ENCODE results near the gene ABI3.

ABI3 gene

DNA sequence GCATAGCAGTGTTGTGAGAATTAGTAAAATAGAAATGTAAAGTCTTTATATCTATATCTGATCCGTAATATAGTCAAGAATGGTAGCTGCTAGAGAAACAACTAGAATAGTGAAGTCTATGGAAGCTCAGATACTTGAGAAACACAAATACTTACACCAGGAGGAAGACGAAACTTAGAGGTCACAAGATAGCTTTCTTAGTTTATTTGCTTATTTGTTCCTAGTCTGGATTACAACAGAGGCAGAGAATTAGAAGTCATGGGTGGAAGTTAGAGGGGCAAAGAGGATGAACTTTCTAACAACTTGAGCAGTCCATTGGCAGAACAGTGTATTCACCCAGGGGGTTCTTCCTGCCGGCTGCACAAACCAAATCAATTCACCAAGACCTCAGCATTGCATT is 14.0 kb upstream of the ABI3 start:
- DNase-seq (ENCODE audit: low read depth in 2 of 2, low spot score in 1 of 2): no peak

DNA sequence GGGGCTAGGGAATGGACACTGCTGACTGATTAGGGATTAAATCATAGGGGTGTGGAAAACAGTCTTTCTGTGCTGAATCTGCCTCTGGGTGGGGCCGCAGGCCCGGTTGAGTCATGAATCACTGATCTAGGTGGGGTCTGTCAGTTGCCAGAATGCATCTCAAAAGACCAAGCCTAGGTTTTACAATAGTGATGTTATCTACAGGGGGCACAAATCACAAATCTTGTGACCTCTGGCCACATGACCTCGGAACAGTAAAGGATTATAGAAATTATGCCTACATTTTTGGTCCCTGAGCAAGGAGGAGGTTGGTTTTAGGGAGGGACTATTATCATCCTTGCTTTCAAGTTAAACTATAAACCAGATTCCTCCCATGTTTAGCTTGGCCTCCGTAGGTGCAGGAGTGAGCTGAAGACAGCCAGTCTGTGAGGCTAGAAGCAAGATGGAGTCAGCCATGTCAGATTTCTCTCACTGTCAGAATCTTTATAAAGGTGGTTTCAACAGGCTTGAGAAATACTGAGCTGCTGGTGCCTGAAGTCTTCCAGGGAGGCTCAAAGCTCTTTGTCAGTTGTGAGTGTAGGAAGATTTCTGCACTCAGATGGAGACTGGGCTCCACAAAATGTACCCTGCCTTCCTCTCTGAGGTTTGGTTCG is 13.0 kb upstream of the ABI3 start:
- no peak for DNase-seq (ENCODE audit: low read depth in 2 of 2, low spot score in 1 of 2)

DNA sequence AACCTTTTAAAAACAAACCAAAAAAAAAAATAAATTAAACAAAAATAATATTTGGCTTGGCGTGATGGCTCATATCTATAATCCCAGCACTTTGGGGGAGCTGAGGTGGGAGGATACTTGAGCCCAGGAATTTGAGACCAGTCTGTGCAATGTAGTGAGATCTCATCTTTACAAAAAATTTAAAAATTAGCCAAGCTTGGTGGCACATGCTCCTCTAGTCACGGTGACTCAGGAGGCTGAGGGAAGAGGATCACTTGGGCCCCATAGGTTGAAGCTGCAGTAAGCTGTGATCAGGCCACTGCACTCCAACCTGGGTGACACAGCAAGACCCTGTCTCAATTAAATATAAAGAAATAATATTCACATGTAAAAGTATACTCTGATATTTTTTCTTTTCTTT is 12.3 kb upstream of the ABI3 start:
- DNase-seq (ENCODE audit: low read depth in 2 of 2, low spot score in 1 of 2): no peak

DNA sequence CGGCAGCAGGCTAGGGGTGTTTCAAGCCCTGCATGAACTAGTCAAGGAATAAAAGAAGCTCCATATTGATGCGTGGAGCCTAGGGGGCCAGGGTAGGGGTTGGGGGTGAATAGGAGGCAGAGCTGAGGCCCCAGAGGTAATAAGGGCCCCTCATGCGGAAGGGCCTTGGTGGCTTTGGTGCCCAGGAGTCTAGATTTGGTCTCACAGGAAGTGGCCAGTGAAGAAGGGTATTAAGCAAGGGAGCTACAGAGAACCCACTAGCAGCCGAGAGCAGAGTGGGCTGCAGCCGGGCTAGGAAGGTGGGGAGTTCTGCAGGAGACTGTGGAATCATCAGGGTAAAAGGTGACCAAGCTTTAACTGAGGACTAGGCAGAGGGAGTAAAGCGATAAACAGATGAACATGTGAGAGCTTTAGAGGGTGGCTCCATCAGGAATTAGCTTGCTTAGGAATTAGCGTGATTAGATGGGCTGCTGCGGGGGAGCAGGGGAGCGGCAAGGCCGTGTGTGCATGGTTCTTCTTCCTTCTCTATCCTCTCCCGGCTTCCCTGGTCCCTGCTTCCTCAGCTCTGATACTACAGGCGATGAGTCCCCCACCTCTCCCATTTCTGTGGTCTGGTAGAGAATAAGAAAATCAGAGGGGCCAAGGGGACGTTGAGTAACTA is 10.0 kb upstream of the ABI3 start:
- DNase-seq (ENCODE audit: low read depth in 2 of 2, low spot score in 1 of 2): no peak

DNA sequence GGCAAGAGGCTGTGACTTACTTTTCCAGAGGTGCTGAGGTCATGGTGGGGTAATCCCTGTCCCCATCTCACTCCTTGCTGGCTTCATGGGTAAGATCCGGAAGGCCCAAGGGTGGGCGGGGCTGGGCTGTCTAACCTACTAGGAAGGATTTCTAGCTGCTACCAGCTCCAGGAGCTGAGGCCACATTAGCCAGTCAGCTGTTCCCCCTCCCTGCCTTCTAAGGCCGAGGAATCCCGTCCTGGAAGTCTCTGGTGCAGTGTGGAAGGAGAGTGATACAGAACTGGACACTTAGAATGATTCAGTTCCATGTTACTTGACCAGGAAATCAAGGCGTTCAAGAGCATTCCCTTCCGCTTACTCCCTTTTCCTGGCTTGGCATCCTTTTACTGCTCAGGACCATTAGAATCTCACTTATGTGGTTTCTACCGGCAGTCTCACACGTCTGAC is 9.0 kb upstream of the ABI3 start:
- DNase-seq (ENCODE audit: low read depth in 2 of 2, low spot score in 1 of 2): no peak

DNA sequence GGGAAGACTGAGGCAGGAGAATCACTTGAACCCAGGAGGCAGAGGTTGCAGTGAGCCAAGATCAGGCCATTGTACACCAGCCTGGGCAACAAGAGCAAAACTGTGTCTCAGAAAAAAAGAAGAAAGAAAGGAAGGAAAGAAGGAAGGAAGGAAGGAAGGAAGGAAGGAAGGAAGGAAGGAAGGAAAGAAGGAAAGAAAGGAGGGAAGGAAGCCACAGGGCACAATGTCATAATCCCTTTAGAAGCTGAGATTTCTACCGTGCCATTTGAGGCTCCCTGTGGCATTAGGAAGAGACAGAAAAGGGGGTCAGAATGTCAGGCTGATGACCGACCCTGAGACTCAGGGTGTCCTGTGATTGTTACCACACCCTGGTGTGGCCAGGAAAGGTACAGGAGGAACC is 6.7 kb upstream of the ABI3 start:
- no peak for DNase-seq (ENCODE audit: low read depth in 2 of 2, low spot score in 1 of 2)

DNA sequence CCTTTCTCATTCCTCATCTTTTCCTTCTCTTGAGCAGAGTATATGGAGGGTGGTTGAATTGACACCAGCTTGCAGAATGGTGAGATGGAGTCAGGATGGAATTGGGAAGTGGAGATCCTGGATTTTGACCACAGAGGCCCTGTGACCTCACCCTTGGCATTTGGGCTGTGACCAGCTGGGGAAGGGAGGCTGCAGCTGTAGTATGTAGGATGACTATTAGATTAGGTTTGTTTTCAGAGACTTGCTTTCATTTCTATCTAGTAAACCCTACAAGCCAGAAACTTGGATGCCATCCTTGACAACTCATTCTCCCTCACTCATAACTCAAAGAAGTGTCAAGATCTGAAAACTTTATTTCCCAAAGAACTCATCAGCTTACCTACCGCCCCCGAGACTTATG is 6.0 kb upstream of the ABI3 start:
- DNase-seq (ENCODE audit: low read depth in 2 of 2, low spot score in 1 of 2): no peak

DNA sequence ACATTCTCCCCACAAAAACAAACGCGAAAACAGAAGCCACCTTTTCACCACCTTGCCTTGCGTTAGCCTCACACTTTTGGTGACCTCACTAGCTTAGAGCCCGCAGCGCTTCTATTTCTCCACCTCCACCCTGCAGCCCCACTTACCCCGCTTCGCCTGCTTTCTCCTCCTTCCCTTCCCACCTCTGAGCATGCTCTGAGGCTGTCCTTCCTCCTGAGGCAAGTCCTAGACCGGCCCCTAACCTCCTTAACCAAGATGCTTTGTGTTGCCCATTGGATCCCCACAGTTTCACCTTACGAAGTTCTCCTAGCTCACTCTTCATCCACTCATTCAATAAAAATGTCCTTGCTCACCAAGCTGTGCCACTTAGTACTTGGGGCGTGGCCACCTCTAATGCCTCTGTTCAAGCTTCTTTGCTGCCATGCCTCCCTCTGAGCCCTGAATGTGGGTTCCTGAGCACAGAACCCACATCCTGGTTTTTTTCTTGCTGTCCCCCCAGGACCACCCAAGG is 1.4 kb upstream of the ABI3 start:
- DNase-seq (ENCODE audit: low read depth in 2 of 2, low spot score in 1 of 2): no peak

DNA sequence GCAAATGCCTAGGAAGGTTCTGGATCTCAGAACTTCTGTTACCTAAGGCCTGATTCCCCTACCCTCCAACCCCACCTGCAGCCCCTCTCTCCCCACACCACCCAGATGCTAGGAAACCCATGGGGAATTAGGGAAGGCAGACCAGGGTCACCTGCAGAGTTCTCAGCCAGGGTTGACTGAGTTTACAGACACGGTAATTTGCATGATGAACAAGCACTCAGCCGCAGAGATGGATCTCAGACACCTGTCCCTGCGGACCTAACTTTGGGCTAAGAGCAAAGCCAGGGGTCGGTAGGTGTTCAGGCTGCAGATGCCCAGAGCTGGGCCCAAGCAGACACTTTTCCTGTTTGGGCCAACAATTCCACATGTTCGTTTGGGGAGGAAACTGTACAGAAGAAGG is 2.9 kb downstream of the ABI3 start:
- no peak for DNase-seq (ENCODE audit: low read depth in 2 of 2, low spot score in 1 of 2)

DNA sequence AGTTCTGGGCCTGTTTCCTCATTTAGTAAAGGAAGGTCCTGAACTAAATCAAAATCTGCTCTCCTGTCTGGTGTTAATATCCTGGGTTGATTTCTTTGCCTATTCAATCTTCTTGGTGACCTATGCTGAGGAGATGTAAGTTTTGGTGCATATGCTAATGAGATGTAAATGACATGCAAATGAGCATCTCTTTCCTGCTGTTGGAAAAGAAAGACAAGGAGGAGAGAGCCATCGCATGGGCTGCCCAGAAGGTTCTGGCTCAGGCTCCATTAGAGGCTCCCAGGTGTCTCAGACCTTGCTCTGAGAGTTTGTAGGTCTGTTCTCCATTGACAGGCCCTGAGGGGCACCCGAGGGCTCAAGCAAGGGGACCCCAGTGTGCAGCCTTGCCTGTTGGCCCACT is 3.3 kb downstream of the ABI3 start:
- no peak for DNase-seq (ENCODE audit: low read depth in 2 of 2, low spot score in 1 of 2)

DNA sequence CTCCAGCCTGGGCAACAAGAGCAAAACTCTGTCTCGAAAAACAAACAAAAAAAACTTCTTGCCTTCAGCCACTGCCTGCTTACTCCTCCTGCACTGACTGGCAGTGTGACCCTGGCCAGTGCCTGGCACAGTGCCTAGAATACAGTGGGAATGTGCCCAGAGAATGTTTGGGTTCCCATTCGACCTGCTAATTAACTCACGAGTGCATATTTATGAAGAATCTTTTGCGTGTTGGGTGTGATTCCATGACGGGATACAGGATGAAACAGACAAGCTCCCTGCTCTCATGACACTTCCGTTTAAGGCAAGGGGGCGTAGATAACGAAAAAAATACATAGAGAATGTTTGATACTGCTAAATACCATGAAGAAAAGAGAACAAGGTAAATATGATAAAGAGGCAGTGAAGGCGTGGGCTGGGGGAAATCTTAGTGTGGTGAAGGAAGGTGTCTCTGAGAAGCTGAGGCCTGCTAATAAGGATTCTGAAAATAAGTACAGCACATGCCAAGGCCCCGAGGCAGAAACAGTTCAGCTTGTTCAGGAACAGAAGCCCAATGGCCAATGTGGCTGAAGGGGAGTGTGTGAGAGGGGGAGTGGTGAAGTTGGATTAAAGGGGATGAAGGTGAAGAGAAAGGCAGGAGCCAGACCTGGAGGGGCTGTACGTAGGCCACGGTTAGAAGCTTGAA is 4.3 kb downstream of the ABI3 start:
- DNase-seq (ENCODE audit: low read depth in 2 of 2, low spot score in 1 of 2): no peak

DNA sequence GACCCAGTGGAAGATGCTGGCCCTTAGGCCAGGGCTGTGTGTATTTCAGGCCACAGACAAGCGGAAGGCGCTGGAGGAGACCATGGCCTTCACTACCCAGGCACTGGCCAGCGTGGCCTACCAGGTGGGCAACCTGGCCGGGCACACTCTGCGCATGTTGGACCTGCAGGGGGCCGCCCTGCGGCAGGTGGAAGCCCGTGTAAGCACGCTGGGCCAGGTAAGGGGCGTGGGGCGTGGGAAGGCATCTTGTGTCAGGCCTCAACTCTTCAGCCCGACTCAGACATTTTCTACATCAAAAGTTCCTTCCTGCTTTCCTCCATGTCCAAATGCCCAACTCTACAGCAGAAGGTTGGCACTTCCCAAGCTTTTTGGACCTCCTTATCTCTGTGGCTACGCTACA is 6.0 kb downstream of the ABI3 start:
- DNase-seq (ENCODE audit: low read depth in 2 of 2, low spot score in 1 of 2): no peak

DNA sequence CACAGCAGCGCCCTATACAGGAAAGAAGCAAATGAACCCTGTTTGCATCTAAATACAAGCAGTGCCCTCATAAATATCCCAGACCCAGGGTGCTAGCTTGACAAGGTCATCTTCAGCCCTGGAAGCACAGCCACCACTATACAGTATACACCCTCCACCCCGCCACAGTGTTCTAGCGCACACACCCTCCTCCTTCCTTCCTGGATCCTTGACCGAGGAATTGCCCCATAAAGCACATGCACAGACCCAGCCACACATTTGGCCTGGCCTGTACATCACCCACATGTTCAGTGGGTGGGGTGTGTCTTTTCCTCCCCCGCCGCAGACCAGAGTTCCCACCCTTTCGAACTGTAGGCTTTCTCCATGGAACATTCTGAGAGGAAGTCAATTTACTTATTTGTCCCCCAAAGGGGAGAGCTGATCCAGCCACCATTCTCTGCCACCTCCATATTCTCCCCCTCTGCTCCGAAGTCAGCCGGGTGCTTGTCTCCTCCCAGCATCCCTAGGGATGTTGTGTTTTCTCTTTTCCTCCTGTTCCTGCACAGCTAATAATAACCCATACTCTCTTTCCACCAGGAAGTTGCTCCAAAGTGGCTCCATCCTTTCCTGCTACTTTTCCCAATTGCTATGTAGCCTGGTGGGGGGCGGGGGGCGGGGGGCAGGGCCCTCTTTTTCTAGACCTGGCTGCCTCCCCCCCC is 6.6 kb downstream of the ABI3 start:
- DNase-seq (ENCODE audit: low read depth in 2 of 2, low spot score in 1 of 2): no peak

DNA sequence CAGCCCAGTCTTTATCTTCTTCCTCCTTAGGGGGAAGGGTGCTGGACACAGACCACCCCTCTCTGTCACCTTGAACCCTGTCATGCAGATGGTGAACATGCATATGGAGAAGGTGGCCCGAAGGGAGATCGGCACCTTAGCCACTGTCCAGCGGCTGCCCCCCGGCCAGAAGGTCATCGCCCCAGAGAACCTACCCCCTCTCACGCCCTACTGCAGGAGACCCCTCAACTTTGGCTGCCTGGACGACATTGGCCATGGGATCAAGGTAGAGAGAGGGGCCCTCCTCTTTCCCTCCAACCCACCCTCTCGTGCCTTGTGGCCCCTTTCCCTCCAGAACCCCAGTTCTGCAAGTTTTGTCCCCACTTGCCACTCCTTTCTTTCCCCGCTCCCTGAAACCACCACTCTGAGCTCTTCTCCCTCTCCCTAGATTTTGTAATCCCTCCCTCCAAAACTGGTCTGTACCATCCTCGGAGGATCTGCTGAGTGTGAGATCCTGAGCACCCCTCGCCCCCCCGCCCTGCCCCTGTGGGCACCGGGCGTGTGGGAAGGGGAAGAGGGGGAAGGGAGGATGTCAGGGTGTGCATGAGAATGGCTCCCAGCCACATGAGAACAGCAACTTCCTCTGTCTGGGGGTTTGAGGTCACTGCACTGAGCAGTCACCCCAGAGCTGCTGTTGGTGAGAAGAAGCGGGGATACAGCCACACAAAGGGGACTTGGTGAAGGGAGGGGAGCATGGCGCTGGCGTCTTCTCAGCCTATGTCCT is 7.3 kb downstream of the ABI3 start:
- DNase-seq (ENCODE audit: low read depth in 2 of 2, low spot score in 1 of 2): peak; percentile 52 to 62

DNA sequence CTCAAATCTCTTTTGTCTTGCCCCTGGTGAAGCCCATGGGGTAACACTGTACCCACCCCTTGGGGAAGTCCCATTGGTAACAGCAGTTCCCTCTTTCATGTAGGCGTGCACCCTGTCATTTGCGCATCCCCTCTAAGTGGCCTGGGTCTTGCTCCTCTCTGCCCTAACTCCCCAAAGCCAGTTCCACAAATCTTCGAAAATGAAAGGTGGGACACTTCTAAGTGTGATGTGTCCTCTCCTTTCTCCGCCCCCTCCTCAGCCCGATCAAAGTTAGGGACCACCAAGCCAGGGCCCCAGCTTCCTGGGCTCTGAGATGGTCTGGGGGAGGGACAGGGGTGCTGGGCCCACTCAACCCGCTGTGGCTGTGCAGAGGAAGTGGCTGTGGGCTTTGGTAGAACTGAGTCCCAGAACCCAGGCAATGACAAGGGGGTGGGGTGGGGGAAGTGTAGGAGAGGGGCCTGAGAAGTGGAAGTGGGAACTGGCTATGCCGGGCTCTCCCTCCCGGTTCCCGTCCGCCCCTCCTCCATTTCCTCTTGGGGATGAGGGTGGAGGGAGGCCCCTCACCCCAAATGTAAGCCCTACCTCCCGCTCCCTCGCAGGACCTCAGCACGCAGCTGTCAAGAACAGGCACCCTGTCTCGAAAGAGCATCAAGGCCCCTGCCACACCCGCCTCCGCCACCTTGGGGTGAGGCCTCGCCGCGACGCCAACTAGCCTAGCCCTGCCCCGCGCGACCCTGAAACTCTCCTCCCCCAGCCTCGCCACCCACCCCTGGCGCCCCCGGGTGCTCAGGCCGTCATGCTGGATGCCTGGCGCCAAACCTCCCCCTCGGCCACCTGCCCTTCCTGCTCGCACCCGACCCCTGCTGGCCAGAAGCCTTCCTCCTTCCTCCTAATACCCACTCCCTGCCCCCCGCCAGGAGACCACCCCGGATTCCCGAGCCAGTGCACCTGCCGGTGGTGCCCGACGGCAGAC is 8.7 kb downstream of the ABI3 start:
- DNase-seq (ENCODE audit: low read depth in 2 of 2, low spot score in 1 of 2): no peak

DNA sequence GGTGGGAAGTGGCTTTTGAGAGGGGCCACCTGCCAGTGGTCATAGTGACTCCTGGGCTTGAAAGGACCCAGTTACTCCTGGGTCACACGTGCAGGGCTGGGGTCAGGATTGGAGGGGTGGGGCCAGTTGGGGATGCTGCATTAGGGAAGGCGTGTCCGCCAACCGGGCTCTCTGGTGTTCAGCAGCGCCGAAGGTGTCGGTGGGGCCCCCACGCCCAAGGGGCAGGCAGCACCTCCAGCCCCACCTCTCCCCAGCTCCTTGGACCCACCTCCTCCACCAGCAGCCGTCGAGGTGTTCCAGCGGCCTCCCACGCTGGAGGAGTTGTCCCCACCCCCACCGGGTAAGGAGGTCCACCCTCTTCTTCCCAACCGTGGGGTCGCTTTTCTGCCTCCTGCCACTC is 9.5 kb downstream of the ABI3 start:
- no peak for DNase-seq (ENCODE audit: low read depth in 2 of 2, low spot score in 1 of 2)

DNA sequence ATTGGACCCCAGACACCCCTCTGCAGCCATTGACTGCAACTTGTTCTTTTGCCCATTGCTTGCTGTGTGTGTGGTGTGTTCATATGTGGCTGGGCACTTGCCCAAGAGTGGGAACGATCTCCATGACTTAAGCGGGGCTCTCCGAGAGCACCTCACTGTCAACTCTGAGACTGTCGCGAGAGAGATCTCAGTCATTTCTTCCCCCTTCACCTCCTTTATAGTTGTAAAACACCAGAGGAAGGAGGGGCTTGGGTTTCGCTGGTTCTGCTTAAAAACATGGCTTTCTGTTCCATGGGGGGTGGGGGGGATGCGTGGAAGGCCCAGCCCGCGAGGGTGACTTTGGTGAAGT is 12.6 kb downstream of the ABI3 start:
- no peak for DNase-seq (ENCODE audit: low read depth in 2 of 2, low spot score in 1 of 2)

DNA sequence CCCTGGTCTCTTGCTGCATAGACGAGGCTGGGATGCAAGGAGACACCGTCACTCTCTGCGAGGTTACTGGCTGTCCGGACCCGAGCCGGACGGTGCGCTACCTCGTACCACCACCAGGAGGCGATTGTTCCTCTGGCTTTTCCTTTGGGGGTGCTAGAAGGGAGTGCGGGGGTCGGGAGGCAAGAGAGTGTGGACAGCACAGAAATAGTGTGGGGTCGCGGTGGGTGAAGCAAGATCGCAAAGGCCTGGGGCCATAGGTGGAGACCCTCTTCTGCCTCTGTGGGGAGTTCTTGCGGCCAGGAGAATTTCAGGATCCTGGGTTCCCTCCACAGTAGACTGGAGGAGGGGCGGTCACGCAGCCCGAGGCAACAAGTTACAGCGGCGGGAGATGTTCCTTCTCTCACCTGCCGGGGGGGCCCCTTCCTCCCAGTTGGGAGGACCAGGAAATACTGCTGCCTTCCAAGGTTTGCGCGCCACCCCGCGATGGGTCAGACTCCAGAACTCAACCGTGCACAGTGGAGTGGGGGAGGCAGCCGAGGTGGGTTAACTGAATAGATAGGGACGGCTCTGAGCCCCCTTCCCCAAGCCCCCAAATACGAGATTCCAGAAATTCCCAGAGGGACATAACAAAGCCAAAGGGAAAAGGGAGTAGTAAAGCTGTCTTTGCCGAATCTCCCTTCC is 13.2 kb downstream of the ABI3 start:
- DNase-seq (ENCODE audit: low read depth in 2 of 2, low spot score in 1 of 2): peak in 1 of 2 donors; percentile 55

DNA sequence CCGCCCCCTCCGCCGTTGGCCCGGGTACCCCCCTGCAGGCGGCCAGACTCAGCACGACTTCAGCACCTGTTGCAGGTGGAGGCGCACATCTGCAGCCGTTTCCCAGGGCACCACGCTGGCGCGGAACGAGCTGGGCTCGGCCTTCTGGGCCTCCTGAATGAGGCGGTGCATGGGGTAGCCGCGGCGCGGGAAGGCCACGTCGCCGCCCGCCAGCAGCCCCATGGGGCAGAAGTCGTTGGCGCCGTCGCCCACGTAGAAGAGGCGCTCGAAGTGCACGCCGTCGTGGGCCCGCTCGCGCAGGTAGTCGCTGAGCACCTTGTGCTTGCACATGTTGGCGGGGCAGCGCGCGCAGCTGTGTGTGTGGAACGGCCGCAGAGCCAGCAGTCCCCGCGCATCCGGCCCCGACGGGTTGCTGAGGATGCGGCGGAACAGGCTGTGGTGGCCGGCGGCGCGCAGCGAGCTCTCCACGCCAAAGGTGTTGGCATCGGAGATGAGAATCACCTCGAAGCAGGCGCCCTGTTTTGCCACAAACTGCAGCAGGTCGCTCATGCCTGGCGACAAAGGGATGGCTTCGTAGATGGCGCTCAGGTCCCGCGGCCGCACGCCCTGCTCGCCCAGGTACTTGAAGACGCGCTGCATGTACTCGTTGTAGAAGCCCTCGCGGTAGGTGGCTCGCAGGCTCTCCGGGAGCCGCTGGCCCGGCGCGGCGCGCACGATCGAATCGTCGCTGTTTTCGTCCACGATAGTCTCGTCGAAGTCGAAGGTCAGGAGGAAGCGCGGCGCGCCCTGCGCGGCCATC is 13.9 kb downstream of the ABI3 start:
- no peak for DNase-seq (ENCODE audit: low read depth in 2 of 2, low spot score in 1 of 2)
